Nephron progenitor cell (in vitro differentiated cells): ENCODE data around the gene ACOD1.

Source experiments
- DNase-seq: peaks from one replicate; pipeline ENCODE4 v3.0.0; 2021
- H3K27ac Mint-ChIP-seq: 2 replicates; pipeline ENCODE4 v1.8.0; 2021; ENCODE audit warnings: mild to moderate bottlenecking, moderate library complexity, mixed read lengths
- H3K27me3 Mint-ChIP-seq: 2 replicates; pipeline ENCODE4 v1.8.0; 2021; ENCODE audit warnings: mild to moderate bottlenecking, low read depth, mixed read lengths; ENCODE audit not compliant: poor library complexity
- H3K36me3 Mint-ChIP-seq: 2 replicates; pipeline ENCODE4 v1.8.0; 2021; ENCODE audit warnings: low read depth, mixed read lengths
- H3K4me1 Mint-ChIP-seq: 2 replicates; pipeline ENCODE4 v1.8.0; 2021; ENCODE audit warnings: mixed read lengths
- H3K4me3 Mint-ChIP-seq: 2 replicates; pipeline ENCODE4 v1.8.0; 2021; ENCODE audit warnings: mild to moderate bottlenecking, moderate library complexity, mixed read lengths
- H3K9me3 Mint-ChIP-seq: 2 replicates; pipeline ENCODE4 v1.8.0; 2021; ENCODE audit warnings: mild to moderate bottlenecking, moderate library complexity, mixed read lengths
- CTCF ChIP-seq: fragments of 200-600 bp; sonication (generic); IDR thresholded peaks from 2 replicates; pipeline ENCODE4 v1.5.0; 2021; ENCODE audit warnings: antibody characterized with exemption

Gene ACOD1

GRCh38 chr13:76976929-76977328, 28.6 kb downstream of the ACOD1 start:
- Mint-ChIP-seq H3K4me1 (peaks cover 16% of the 10 kb centered on the region), H3K9me3 (peaks cover 5% of the 10 kb centered on the region), H3K27ac (no peak overlapping the region), H3K27me3 (peaks cover 25% of the 10 kb centered on the region), H3K4me3 (no peak overlapping the region), H3K36me3 (no peaks in the 10 kb centered on the region)
- no peak for DNase-seq
- no peak for TF ChIP-seq CTCF

- Mint-ChIP-seq H3K9me3 (no peaks in the 10 kb centered on the region), H3K27ac (no peak overlapping the region), H3K4me3 (no peak overlapping the region), H3K27me3 (peaks cover 35% of the 10 kb centered on the region), H3K4me1 (peaks cover 6% of the 10 kb centered on the region), H3K36me3 (no peaks in the 10 kb centered on the region)
- DNase-seq = peak; percentile 96
- peak; percentile 95 for TF ChIP-seq CTCF
These were observed 31.9 kb downstream of the ACOD1 start for GRCh38 chr13:76980075-76980718.

- peaks cover 52% of the 10 kb centered on the region for H3K27me3 Mint-ChIP-seq
These were observed 33.8 kb downstream of the ACOD1 start for GRCh38 chr13:76982061-76982460.

GRCh38 chr13:76983676-76984075, 35.4 kb downstream of the ACOD1 start:
- peaks cover 59% of the 10 kb centered on the region for H3K27me3 Mint-ChIP-seq
- no peak for TF ChIP-seq CTCF
- H3K27ac Mint-ChIP-seq = no peak overlapping the region
- no peak for DNase-seq
- no peak overlapping the region for H3K4me3 Mint-ChIP-seq
- H3K36me3 Mint-ChIP-seq = no peaks in the 10 kb centered on the region
- no peaks in the 10 kb centered on the region for H3K9me3 Mint-ChIP-seq
- H3K4me1 Mint-ChIP-seq = no peaks in the 10 kb centered on the region

More at GRCh38 chr13:76982061-76982460, 33.8 kb downstream of the ACOD1 start:
- Mint-ChIP-seq H3K4me3 (no peak overlapping the region), H3K27ac (no peak overlapping the region), H3K36me3 (no peaks in the 10 kb centered on the region), H3K4me1 (no peaks in the 10 kb centered on the region), H3K9me3 (no peaks in the 10 kb centered on the region)
- TF ChIP-seq CTCF = no peak
- no peak for DNase-seq

- no peak overlapping the region for H3K27ac Mint-ChIP-seq
- TF ChIP-seq CTCF = no peak
- H3K4me3 Mint-ChIP-seq = peak overlapping the region; percentile 99
- H3K36me3 Mint-ChIP-seq = peaks cover 3% of the 10 kb centered on the region
- no peak for DNase-seq
- H3K27me3 Mint-ChIP-seq = peaks cover 23% of the 10 kb centered on the region
- H3K4me1 Mint-ChIP-seq = peaks cover 31% of the 10 kb centered on the region
- no peaks in the 10 kb centered on the region for H3K9me3 Mint-ChIP-seq
These were observed 43.1 kb downstream of the ACOD1 start for GRCh38 chr13:76991432-76991795.
